Left hindlimb (tissue), 1 donor: Measurements from ENCODE around the gene GRM8.
"Not testable (repeated sequence)": the region's sequence is repeated elsewhere in the genome, so short reads cannot be mapped to it uniquely, and the experiment has no call there.

Source experiments
- DNase-seq: peaks from one replicate; pipeline ENCODE4 v3.0.0-alpha.2; 2018

Gene GRM8

GRCh38 chr7:126905255-126905654 is 347.5 kb downstream of the GRM8 start:
- DNase-seq = not testable (repeated sequence)

- DNase-seq = not testable (repeated sequence)
Observed at GRCh38 chr7:126901041-126901765, 351.5 kb downstream of the GRM8 start.

- not testable (repeated sequence) for DNase-seq
Observed at GRCh38 chr7:126887980-126888379, 364.8 kb downstream of the GRM8 start.

DNA sequence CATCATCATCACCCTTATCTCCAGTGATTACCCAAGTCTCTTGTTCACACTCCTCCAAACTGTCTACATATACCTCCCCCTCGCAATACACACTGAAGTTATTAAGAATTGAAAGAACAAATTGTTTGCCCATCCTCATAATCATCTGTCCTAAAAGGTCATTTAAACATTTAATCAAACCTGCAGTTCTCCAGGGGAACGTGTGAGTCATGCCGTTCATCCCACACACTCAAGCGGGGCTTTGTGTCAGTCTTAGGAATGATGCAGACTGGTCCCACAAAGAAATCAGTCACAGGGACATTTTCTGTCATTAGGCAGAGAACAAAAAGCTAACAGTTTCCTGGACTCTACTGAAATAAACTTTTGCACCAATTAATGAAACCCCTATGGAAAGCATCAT is 365.2 kb downstream of the GRM8 start:
- DNase-seq = not testable (repeated sequence)

GRCh38 chr7:126882730-126883129 is 370.0 kb downstream of the GRM8 start:
- DNase-seq = not testable (repeated sequence)

GRCh38 chr7:126881908-126882307 is 370.8 kb downstream of the GRM8 start:
- DNase-seq = not testable (repeated sequence)

DNA sequence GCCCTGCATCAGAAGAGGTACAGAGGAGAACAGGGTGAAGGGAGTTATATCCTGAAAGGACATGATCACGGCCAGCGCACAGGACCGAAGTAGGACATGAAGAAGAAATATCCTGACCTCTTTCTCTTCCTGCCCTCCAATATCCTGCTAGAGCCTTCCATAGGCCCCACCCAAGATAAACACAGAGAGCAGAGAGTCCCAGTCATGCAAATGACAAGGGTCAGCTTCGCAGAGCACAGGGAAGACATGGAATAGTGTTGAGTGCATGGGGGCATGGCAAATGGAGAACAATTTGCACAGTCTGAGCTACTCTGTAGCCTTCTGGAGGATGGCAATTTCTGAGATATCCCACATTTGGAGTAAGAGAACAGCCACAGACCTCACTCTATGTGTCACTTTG is 371.4 kb downstream of the GRM8 start:
- DNase-seq = no peak

- not testable (repeated sequence) for DNase-seq
Observed at GRCh38 chr7:126876536-126876935, 376.2 kb downstream of the GRM8 start.

DNA sequence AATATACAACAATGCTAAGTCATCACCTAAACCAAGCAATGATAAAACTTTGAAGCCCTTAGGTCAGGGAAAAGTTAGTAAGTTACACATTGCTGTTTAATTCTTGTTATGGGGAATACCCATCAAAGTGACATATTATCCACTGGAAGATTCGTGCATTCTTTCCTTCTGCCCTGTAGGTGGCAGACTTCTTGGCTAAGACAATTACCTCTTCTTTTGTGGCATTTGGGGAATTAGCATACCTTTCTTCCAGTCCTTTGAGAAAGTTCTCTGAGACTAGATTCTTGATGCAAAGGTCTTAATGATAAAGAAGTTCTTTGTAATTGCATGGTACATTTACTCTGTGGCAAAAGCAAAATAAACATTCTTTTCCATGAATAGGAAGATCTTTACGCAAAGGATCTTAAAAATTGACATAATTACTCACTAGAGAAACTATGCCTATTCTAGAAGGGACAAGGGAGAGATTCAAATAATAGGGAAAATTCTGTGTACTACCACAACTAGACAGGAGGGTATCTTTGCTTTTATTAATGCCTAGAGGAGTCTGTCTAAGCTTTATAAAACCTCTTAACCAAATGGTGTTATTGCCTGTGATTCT is 395.9 kb downstream of the GRM8 start:
- DNase-seq = no peak

- DNase-seq = no peak
Observed at GRCh38 chr7:126845331-126845730, 407.4 kb downstream of the GRM8 start.

GRCh38 chr7:126843883-126844282 is 408.9 kb downstream of the GRM8 start:
- no peak for DNase-seq

- no peak for DNase-seq
Observed at GRCh38 chr7:126843336-126843735, 409.4 kb downstream of the GRM8 start.

DNA sequence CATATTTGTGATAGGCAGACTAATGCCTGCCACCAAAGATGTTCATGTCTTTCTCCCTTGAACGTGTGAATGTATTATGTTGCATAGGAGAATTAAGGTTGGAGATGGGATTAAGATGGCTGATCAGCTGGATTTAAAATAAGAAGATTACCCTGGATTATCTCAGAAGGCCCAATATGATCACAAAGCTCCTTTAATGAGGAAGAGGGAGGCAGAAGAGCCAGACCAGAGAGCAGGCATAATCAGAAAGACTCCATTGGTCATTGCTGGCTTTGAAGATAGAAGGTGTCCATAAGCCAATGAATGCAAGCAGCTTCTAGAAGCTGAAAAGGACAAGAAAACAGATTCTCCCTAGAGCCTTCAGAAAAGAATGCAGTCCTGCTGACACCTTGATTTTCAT is 410.3 kb downstream of the GRM8 start:
- DNase-seq = no peak

DNA sequence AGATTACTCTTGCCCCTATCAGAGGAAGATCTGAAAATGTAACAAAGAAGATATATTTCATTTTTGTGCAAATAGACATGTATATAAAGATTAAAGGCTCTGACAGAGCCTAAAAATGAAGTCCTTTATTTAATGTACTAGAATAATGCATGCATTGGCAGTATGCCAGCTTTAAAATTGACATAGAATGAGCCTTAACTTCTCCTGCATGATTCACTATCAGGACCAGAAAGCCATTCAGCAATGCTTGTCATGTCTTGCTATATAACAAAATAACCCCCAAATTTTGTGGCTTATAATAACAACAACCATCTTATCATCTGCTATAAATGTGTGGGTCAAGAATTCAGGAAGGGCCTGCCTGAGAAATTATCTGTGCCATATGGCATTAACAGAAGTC is 411.9 kb downstream of the GRM8 start:
- no peak for DNase-seq

DNA sequence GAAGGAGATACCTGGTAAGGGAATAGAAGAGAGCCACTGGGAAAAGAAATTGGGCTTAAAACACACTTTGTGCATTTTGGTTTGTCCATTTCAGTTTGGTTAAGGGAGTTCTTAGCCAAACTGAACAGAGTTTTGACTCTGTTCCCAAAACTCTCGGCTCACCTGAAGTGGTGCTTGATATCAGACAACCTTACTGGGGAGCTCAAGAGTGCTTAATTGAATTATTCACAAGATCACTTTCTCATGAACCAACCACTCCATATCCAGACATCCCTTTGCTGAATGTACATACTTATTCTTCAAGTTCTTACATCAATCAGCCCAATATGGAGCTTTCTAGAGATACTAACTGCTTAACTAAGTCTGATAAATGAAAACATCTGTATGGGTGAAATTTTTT is 413.1 kb downstream of the GRM8 start:
- DNase-seq = no peak

DNA sequence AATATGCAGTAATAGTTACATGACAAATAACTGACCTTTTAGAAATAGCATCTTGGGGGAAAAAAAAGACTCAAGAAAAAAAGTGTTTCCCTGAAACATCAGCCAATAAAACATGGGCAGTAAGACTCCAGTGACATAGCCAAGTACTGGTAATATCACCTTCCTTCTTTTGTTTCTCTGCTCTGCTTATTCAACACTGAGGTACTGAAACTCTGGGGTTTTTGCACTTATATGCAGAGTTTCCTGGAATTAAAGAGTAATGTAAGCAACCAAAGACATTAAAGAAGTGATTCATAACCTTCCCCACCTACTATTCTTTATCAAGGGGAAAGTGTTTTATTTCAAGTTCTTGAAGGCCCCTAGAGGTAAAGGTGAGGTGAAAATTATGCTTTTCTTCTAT is 414.5 kb downstream of the GRM8 start:
- no peak for DNase-seq

DNA sequence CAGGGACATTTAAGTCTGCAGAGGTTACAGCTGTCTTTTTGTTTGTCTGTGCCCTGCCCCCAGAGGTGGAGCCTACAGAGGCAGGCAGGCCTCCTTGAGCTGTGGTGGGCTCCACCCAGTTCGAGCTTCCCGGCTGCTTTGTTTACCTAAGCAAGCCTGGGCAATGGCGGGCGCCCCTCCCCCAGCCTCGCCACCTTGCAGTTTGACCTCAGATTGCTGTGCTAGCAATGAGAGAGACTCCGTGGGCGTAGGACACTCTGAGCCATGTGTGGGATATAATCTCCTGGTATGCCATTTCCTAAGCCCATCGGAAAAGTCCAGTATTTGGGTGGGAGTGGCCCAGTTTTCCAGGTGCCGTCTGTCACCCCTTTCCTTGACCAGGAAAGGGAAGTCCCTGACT is 421.5 kb downstream of the GRM8 start:
- DNase-seq = not testable (repeated sequence)

DNA sequence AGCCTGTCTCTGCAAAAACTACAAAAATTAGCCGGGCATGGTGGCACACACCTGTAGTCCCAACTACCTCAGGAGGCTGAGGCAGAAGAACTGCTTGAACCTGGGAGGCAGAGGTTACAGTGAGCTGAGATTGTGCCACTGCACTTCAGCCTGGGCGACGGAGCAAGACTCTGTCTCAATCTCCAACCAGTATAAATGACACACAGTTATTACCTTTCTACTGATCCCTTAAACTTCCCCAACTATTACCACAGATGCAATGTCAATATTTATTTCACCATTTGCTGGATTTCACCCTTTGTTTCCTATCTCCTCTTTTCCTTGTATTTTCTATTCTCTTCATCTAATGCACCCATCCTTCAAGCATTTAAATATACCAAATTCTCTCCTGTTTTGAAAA is 431.8 kb downstream of the GRM8 start:
- DNase-seq = no peak

GRCh38 chr7:126819197-126819484 is 433.6 kb downstream of the GRM8 start:
- no peak for DNase-seq

DNA sequence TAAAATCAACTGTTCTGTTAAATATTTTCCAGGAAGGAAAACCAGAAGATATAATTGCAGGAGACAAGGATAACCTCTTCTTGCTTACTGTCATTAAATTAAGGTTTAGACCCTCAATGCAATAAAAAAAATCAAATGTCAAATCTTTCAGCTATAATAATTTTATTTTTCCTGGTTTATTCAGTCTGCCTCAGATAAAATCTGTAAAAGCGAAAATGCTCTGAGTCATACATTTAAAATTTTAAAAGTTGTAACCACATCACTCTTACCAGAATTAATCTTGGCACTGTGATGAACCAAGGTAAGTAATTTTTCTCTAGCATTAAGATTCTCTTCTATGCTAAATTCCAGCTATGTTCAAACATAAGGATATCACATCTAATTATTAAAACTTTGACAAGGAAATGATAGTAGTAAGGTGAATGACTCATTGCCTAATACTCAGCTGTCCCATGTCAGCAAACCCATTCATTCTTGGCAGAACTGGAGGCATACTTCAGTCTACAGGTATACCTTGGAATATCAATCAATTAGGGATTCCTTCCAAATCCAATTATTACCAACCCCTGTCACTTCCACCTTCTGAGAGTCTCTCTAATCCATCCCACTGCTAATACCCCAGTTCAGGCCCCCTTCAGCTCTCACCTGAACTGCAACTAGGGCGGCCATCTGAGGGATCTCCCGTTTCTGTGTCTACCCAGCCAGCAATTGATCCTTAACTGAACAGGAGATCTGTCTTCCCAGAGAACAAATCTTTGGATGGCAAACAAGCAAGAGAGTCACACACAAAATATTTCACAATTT is 434.1 kb downstream of the GRM8 start:
- DNase-seq = no peak

- no peak for DNase-seq
Observed at GRCh38 chr7:126809188-126809587, 443.6 kb downstream of the GRM8 start.

- no peak for DNase-seq
Observed at GRCh38 chr7:126806614-126807013, 446.1 kb downstream of the GRM8 start.

DNA sequence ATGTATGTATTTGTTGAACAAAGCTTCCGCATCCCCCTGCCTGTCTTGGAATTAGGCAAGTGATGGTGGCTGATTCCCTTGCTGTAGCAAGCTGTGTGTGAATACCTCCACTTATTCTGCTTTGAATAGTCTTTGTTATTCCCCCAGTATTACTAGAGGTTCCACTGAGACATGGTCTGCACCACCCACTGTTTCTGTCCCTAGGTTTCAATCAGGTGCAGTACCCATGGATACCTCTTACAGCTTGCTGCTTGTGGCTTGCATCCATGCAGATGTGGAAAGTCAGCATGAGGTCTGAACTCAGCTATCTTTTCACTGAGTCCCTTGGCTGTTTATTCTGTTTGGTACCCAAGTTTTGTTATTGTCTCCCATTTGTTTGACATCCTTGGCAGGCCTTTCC is 447.4 kb downstream of the GRM8 start:
- no peak for DNase-seq

- no peak for DNase-seq
Observed at GRCh38 chr7:126804604-126805003, 448.1 kb downstream of the GRM8 start.
